Measurements from ENCODE around the gene NWD2. TPM values are rescaled to one million over a fixed set of nuclear protein-coding genes. Genes with fewer than 3 reads are reported as not detected.

Gene NWD2
- total and polyA plus RNA-seq, 2 experiments from 2014 or later, result not detected

GRCh38 chr4:37389366-37389765 lies 144.8 kb downstream of the NWD2 start:
- Histone ChIP-seq H3K4me1 (ENCODE audit: insufficient read depth) (no peaks in the 10 kb centered on the region), H3K9ac (no peak overlapping the region), H2AFZ (no peak overlapping the region), H3K4me3 (no peak overlapping the region), H3K79me2 (ENCODE audit: insufficient read depth) (no peaks in the 10 kb centered on the region), H3K9me3 (ENCODE audit: low read depth) (no peaks in the 10 kb centered on the region), H3F3A (ENCODE audit: insufficient read depth) (no peaks in the 10 kb centered on the region), H3K27me3 (replicated peaks; ENCODE audit: insufficient read depth) (no peaks in the 10 kb centered on the region; the same call in 1 of the 2 replicates), H3K9me2 (ENCODE audit: insufficient read depth) (no peaks in the 10 kb centered on the region), H3K27ac (no peak overlapping the region), H3K4me2 (ENCODE audit: unreplicated experiment) (no peak overlapping the region), H4K20me1 (ENCODE audit: insufficient read depth) (no peaks in the 10 kb centered on the region), H3K36me3 (ENCODE audit: low read depth) (no peaks in the 10 kb centered on the region)
- no peak for DNase-seq
- no peak for TF ChIP-seq EZH2phosphoT487 (IDR thresholded peaks at IDR 0.05; ENCODE audit: insufficient read depth, low read depth)
- TF ChIP-seq EZH2 (IDR thresholded peaks at IDR 0.05; ENCODE audit: insufficient read depth, poor library complexity, severe bottlenecking), result no peak
- in situ Hi-C loops (cut with MboI), result loop anchor here (25.0 kb wide), 1 partner anchor 1052 kb away; no protein-coding TSS in a partner anchor
- 18% methylated on average over 7 of the region's 7 CpGs for WGBS, 2 experiments (ENCODE audit: low coverage in 1 of 2, low lambda C conversion rate in 2 of 2, missing lambda C conversion rate in 2 of 2)

- Histone ChIP-seq H3K9me2 (ENCODE audit: insufficient read depth) (no peaks in the 10 kb centered on the region), H3K36me3 (ENCODE audit: low read depth) (no peaks in the 10 kb centered on the region), H3F3A (ENCODE audit: insufficient read depth) (no peaks in the 10 kb centered on the region), H3K4me1 (ENCODE audit: insufficient read depth) (no peaks in the 10 kb centered on the region), H3K9ac (no peak overlapping the region), H4K20me1 (ENCODE audit: insufficient read depth) (no peaks in the 10 kb centered on the region), H3K27ac (no peak overlapping the region), H3K27me3 (replicated peaks; ENCODE audit: insufficient read depth) (no peaks in the 10 kb centered on the region; the same call in 1 of the 2 replicates), H3K4me3 (no peak overlapping the region), H2AFZ (no peak overlapping the region), H3K9me3 (ENCODE audit: low read depth) (no peaks in the 10 kb centered on the region), H3K4me2 (ENCODE audit: unreplicated experiment) (no peak overlapping the region), H3K79me2 (ENCODE audit: insufficient read depth) (no peaks in the 10 kb centered on the region)
- TF ChIP-seq EZH2phosphoT487 (IDR thresholded peaks at IDR 0.05; ENCODE audit: insufficient read depth, low read depth) (no peak), EZH2 (IDR thresholded peaks at IDR 0.05; ENCODE audit: insufficient read depth, poor library complexity, severe bottlenecking) (no peak)
- peak; percentile 57 for DNase-seq
- 5 to 6% methylated on average over 7 of the region's 7 CpGs for WGBS, 2 experiments (ENCODE audit: low coverage in 1 of 2, low lambda C conversion rate in 2 of 2, missing lambda C conversion rate in 2 of 2)
- in situ Hi-C loops (cut with MboI), result loop anchor here (25.0 kb wide), 1 partner anchor 1053 kb away; no protein-coding TSS in a partner anchor
Observed at GRCh38 chr4:37389967-37390580, 145.5 kb downstream of the NWD2 start.

GRCh38 chr4:37392521-37393255 lies 148.1 kb downstream of the NWD2 start:
- H3K79me2 ChIP-seq (ENCODE audit: insufficient read depth), result no peaks in the 10 kb centered on the region
- H3K9me2 ChIP-seq (ENCODE audit: insufficient read depth), result no peaks in the 10 kb centered on the region
- no peaks in the 10 kb centered on the region for H4K20me1 ChIP-seq (ENCODE audit: insufficient read depth)
- H3K27ac ChIP-seq, result no peak overlapping the region
- no peak overlapping the region for H3K4me3 ChIP-seq
- H3K4me1 ChIP-seq (ENCODE audit: insufficient read depth), result no peaks in the 10 kb centered on the region
- H3K9ac ChIP-seq, result no peak overlapping the region
- no peak overlapping the region for H3K4me2 ChIP-seq (ENCODE audit: unreplicated experiment)
- peak; percentile 13 for DNase-seq
- H3K9me3 ChIP-seq (ENCODE audit: low read depth), result no peaks in the 10 kb centered on the region
- no peak overlapping the region for H2AFZ ChIP-seq
- 15 to 20% methylated on average over 9 of the region's 9 CpGs for WGBS, 2 experiments (ENCODE audit: low coverage in 1 of 2, low lambda C conversion rate in 2 of 2, missing lambda C conversion rate in 2 of 2)
- no peaks in the 10 kb centered on the region for H3F3A ChIP-seq (ENCODE audit: insufficient read depth)
- H3K36me3 ChIP-seq (ENCODE audit: low read depth), result no peaks in the 10 kb centered on the region
- TF ChIP-seq EZH2phosphoT487 (IDR thresholded peaks at IDR 0.05; ENCODE audit: insufficient read depth, low read depth) (no peak), EZH2 (IDR thresholded peaks at IDR 0.05; ENCODE audit: insufficient read depth, poor library complexity, severe bottlenecking) (no peak)
- H3K27me3 ChIP-seq (replicated peaks; ENCODE audit: insufficient read depth), result no peaks in the 10 kb centered on the region; the same call in 1 of the 2 replicates
- in situ Hi-C loops (cut with MboI), result loop anchor here (25.0 kb wide), 1 partner anchor 1055 kb away; no protein-coding TSS in a partner anchor

- DNase-seq, result no peak
- TF ChIP-seq EZH2phosphoT487 (IDR thresholded peaks at IDR 0.05; ENCODE audit: insufficient read depth, low read depth) (no peak), EZH2 (IDR thresholded peaks at IDR 0.05; ENCODE audit: insufficient read depth, poor library complexity, severe bottlenecking) (no peak)
- in situ Hi-C loops (cut with MboI), result loop anchor here (25.0 kb wide), 1 partner anchor 1056 kb away; no protein-coding TSS in a partner anchor
- H3K4me3 ChIP-seq, result no peak overlapping the region
- no peaks in the 10 kb centered on the region for H3K9me2 ChIP-seq (ENCODE audit: insufficient read depth)
- H3K4me2 ChIP-seq (ENCODE audit: unreplicated experiment), result no peak overlapping the region
- 67 to 75% methylated on average over 3 of the region's 3 CpGs for WGBS, 2 experiments (ENCODE audit: low coverage in 1 of 2, low lambda C conversion rate in 2 of 2, missing lambda C conversion rate in 2 of 2)
- H3K36me3 ChIP-seq (ENCODE audit: low read depth), result no peaks in the 10 kb centered on the region
- no peaks in the 10 kb centered on the region for H3F3A ChIP-seq (ENCODE audit: insufficient read depth)
- H3K27ac ChIP-seq, result no peak overlapping the region
- H3K9ac ChIP-seq, result no peak overlapping the region
- H4K20me1 ChIP-seq (ENCODE audit: insufficient read depth), result no peaks in the 10 kb centered on the region
- no peaks in the 10 kb centered on the region for H3K79me2 ChIP-seq (ENCODE audit: insufficient read depth)
- no peaks in the 10 kb centered on the region; the same call in 1 of the 2 replicates for H3K27me3 ChIP-seq (replicated peaks; ENCODE audit: insufficient read depth)
- H3K4me1 ChIP-seq (ENCODE audit: insufficient read depth), result no peaks in the 10 kb centered on the region
- no peaks in the 10 kb centered on the region for H3K9me3 ChIP-seq (ENCODE audit: low read depth)
- no peak overlapping the region for H2AFZ ChIP-seq
Observed at GRCh38 chr4:37393321-37393720, 148.8 kb downstream of the NWD2 start.

Measured in GM23248 (cell line).